RPMI7951 (cell line): ENCODE data around the gene PLXNA2. TPM values are rescaled to one million over a fixed set of nuclear protein-coding genes. Genes with fewer than 3 reads are reported as not detected.

ENCODE experiments used
- DNase-seq: peaks from one replicate; pipeline ENCODE4 v3.0.0-alpha.2; 2012; ENCODE audit warnings: low read depth
- total RNA-seq: library from RNA; depleted of rRNA; stranded (reverse); fragments of >200 nt; shearing (Covaris generic); gene quantifications from 2 replicates; pipeline ENCODE4 v1.2.3, GENCODE V29; 2014

The PLXNA2 gene
- total RNA-seq, 1 experiment from 2014 or later: 9.4 TPM

DNA sequence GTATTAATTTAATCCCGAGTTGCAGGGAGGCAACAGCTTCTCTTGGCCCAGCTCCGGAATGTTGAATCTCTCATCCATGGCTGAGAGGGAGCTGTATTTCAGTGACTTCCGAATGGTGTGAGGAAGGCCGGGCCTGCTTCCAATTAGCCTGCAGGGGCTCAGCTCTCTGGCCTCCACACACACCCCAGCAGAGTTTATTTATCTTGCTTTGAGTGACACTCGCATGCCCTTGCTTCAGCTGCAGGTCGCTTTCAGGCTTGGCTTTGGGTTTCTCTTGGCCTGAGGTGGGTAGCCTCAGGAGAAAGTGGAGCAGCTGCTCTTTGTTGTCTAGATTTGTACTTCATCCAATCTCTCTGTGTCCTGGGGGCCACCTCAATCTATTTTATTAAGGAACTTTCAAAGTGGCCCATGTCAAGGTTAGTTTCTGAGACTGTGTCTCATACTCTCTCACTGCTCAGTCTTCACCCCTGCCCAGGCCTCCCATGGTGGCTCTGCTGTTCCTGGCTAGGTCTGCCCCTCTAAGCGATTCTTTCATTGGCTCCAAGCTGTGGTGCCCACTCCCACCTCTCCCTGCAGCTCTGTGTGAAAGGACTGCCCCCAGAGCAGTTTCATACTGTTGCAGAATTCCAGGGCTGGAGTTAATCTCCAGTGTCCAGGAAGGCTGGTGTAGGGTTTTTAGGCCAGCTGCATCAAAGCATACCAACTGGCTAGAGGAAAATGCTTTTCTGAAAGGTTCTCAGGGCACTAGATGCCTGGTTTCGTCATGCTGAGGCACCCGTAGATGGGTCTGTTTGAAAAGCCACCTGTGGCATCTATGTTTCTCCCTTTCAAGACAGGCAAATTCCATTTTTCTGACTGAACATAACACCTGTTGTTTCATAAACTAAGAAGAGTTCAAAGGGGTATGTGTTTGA, 153.5 kb downstream of the PLXNA2 start:
- DNase-seq: peak; percentile 96

DNA sequence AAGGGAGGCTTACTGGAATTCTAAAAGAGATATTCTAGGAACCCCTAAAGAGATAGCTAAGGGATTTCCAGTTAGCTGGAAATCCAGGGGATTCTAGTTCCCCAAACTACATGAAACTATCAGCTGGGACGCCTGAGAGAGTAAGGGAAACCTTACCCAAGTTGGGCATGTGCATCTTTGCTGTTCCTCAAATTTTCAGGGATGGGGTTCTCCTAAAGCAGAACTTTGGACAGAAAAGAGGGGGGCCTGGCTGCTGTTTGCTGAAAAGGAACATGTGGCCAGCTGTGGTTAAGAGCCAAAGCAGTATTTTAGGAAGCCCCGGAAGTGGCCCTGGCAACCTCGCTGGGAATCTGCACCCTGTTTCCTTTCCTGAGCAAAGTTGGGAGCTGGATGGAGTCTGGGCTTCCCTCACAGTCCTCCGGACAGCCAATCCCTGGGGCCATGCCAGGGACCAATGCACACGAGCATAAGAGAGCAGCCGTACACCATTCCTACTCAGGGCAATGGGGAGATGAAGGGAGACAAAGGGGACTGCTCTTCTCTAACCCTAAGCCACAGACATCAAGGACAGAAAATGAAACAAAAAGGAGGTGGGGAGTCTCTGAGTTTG, 154.3 kb downstream of the PLXNA2 start:
- DNase-seq: peak; percentile 83

- peak; percentile 62 for DNase-seq
These were observed 155.0 kb downstream of the PLXNA2 start for GRCh38 chr1:208089149-208089548.

DNA sequence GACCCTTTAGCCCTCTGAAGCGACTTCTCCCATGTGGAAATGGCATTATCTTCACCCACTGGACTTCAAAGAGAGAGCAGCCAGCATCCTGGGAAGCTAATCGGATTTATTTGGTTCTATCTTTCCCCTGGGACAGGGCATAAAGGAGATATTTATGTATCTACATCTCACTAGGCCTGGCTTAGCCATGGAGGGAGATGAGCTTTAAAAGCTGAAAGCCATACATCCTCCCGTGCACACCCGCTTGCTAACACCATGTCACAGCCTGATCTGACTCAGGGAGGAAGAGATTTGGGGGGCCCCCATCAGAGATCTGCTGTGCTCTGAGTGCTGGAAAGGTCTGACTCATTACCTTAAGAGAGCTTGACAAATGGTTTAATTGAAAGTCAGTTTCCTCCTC, 155.9 kb downstream of the PLXNA2 start:
- peak; percentile 50 for DNase-seq

- no peak for DNase-seq
These were observed 158.3 kb downstream of the PLXNA2 start for GRCh38 chr1:208085655-208086515.

DNA sequence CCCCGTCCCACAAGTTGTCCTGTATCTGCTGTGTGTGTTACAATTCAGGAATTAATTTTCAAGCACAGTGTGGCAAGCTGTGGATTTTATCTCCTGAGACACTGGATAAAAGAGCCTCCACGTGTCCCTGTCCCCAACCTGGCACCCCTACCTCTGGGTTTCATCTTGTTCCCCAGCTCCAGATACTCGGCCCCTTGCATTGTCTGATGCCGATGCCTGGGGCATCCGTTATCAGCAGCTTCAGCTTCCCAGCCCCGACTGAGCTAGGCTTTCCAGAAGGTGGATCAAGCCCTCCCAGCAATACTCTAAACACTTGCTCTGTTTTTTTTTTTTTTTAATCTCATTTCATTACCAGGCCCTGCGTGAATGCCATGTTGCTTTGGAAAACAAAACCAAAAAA, 159.4 kb downstream of the PLXNA2 start:
- DNase-seq: no peak

DNA sequence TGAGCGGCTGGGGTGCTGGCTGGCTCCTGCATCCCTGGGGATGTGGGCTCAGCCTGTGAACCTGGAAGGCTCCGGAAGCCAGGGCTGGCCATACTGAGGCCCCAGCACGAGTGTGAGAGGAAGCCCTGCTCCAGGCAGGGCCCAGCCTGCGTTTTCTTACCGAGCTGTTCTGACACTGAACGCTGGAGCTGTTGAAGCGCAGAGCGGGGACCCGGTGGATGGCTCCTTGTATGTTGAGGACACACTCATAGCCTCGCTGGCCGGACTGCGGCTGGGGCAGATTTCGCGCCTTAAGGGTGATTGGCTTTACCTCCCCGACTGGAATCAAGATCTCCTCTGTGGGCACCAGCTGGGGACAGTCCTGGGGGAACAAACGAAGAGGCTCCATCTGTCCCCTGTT, 160.0 kb downstream of the PLXNA2 start:
- no peak for DNase-seq

- DNase-seq: no peak
These were observed 160.5 kb downstream of the PLXNA2 start for GRCh38 chr1:208083715-208084085.

DNA sequence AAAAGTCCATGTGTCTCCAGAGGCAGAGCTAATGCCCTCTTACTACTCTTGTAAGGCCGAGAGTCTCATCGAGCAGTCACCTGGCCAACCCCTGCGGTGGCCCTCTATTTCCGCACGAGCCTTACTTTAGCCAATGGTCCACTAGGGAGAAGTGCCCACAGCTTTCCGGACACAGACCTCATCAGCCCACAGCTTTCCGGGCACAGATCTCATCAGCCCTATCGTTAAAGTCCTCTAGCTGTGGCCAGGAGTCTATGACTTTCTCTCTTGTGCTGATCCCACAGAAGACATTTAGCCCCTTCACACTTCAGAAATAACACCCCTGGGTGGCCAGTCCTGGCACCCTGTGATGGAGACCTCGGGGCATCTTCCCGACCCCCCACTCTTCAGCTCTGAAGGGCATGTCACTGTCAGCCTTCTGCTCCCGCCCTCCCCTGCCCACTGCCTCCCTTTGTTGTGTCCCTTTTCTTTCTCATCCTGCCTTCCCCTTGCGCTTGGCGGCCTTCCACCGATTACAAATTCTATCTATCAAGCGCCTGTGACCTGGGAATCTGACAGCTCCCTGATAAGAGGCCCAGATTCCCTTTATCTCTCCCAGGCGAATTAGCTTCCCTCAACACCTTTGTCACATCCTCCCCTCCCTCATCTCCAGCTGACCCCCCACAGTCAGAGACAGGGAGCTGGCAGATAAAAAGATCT, 161.0 kb downstream of the PLXNA2 start:
- DNase-seq: no peak

DNA sequence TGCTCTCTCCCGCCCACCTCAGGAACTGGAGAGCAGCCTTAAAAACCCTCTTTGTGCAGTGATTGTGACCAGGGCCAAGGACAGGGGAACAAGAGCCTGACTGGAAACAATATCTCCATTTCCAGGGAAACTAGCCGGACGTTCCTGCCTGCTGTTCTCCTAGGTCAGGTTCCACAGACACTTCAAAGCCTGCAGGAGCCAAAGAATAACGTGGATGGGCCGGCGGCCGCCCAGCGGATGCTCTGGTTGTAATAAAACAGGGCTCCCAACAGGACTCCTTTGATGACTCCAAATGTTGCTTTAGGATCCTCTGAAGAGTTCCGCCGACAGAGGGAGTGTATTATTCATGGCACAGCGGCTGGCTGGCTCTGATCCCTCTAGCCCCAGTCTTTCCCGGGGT, 162.2 kb downstream of the PLXNA2 start:
- no peak for DNase-seq

DNA sequence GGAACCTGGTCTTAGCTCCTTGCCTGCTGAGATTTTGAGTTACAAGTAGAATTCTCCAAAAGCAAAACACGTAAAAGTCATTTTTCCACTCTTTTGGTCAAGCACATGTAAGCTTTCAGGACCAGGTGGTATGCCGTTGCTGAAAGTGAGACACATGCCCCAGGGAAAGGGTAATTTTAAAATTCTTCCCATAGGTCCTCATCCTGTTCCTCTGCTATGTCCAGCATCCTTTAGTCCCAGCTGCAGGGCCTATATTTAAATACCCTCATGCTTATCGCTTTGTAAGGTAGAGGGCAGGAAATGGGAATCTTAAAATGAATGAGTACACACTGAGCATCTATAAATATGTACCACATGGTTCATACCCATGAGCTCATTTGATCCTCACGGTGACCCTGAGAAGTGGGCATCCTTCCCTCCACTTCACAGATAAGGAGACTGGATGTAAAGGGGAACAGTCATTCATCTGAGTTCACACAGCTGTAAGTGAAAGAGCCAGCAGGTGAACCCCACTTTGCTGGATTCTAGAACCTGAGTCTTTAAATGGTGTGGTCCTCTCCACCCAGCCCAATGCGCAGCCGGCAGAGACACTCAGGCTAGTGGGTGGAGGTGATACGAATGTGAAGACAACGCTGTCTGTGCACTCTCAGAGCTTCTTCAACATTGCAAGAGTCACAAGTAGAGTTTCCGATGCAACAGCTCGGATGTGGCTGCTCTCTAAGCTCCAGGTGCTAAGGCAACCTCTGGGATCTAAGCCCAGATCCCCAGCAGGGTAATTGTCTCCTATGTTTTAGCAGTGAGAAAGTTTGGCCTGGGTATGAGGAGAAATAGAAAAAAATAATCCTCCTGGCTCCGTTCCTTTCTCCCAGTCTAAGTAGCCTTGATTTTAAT, 163.5 kb downstream of the PLXNA2 start:
- no peak for DNase-seq

- DNase-seq: no peak
These were observed 165.0 kb downstream of the PLXNA2 start for GRCh38 chr1:208079161-208079560.

- DNase-seq: no peak
These were observed 165.4 kb downstream of the PLXNA2 start for GRCh38 chr1:208078752-208079151.

DNA sequence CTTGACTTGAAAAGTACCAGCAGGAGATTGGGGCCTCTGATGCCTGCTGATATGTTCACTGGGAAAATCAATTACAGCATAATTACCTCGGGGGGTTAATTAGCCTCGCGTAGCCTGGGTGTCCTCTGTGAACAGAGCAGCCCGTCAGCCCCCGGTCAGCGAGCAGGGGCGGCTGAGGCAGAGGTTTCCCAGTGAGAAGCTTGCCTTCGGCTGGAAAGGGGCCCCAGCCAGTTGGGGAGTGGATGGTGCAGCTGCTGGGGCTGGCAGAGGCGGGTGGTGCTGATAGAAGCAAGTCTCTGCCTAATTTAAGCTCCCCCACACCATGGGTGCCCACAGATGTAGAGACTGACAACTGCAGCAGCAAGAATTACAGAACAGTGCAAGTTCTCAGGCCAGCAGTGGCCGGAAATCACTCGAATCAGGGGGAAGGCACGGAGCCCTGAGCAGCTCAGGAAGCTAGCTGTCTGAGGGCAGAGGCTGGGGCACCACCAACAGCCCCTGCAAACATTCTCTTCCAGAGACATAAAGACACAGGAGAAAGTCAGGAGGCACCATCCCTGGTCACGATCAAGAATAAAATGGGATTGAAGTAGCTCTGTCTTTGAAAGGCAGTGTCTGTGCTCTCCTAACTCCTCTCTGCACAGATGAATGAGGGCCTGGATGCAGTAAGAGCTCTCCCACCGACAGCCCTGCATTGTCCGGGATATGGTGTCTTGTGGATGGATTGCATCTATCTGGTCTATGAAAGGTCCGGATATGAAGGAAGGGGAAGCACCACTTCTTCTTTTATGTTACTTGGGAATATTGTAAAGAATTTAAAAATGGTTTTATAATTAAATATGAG, 166.7 kb downstream of the PLXNA2 start:
- no peak for DNase-seq

- no peak for DNase-seq
These were observed 169.8 kb downstream of the PLXNA2 start for GRCh38 chr1:208074353-208074752.

- DNase-seq: no peak
These were observed 172.7 kb downstream of the PLXNA2 start for GRCh38 chr1:208071435-208072031.

DNA sequence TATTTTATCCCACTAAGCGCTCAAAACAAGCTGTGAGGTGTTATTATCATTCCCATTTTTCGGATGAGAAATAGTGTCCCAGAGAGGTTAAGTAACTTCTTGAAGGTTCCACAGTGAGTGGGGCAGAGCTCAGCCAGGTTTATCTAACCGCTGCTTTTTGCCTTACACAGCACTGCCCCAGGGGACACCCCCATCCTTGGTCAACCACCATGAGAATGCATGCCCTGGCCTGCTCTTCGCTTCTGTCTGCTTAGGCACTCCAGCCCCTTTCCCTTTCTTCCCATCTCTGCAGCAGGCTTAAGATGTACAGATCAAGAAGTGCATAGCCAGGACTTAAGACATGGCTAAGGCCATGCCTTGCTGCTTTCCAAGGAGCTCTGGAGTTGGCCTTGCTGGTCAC, 174.3 kb downstream of the PLXNA2 start:
- no peak for DNase-seq

DNA sequence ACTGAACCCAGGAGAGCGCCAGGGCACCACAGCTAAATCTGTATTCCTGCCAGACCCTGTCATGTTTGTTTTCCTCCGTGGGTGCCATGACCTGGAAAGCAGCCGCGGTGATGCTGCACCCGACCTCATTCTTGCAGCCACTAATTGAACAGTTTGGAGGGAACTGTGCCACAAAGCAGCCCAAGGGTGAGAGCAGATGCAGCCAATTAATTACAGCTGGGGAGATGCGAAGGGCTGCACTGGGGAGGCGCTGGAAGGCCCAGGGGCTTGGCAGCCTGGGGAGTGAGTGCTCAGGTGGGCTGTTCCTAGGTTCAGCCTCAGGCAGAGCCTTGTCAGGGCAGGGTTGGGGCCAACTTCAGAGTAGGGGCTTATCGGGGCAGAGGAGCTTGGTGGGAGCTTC, 174.9 kb downstream of the PLXNA2 start:
- DNase-seq: no peak

GRCh38 chr1:208068908-208069307, 175.3 kb downstream of the PLXNA2 start:
- DNase-seq: no peak
